CD4-positive, CD25-positive, alpha-beta regulatory T cell (primary cell): Measurements from ENCODE around the gene ABCG8. TPM values are rescaled to one million over a fixed set of nuclear protein-coding genes. Genes with fewer than 3 reads are reported as not detected.

Experiments
- ATAC-seq, 2 donors: fragments of 150-1000 bp; cut with Tn5 transposase; one replicate each; pipeline ENCODE4 v1.10.0; 2021; ENCODE audit warnings: low read depth in 2 of 2, moderate number of reproducible peaks in 2 of 2, moderate library complexity in 1 of 2
- DNase-seq, 3 donors: peaks; one replicate each; pipeline versions ENCODE4 v3.0.0 to v3.0.0-alpha.2; 2012 to 2022; ENCODE audit warnings: mixed read lengths in 1 of 3
- H3K27ac ChIP-seq: one replicate; pipeline ENCODE4 v1.7.0; 2013; ENCODE audit warnings: mild to moderate bottlenecking, low read length; ENCODE audit not compliant: insufficient read depth, poor library complexity, severe bottlenecking
- H3K27me3 ChIP-seq: one replicate; pipeline ENCODE4 v1.7.0; 2013; ENCODE audit warnings: low read length; ENCODE audit not compliant: control insufficient read depth, insufficient read depth
- H3K36me3 ChIP-seq: one replicate; pipeline ENCODE4 v1.7.0; 2013; ENCODE audit warnings: mild to moderate bottlenecking, low read length, moderate library complexity; ENCODE audit not compliant: control insufficient read depth, insufficient read depth
- H3K4me1 ChIP-seq: 2 replicates; pipeline ENCODE4 v1.7.0; 2013; ENCODE audit warnings: mild to moderate bottlenecking, low read length; ENCODE audit not compliant: insufficient read depth, control insufficient read depth, poor library complexity, severe bottlenecking
- H3K4me3 ChIP-seq: one replicate; pipeline ENCODE4 v1.7.0; 2013; ENCODE audit warnings: low read depth, mild to moderate bottlenecking, low read length, moderate library complexity
- H3K9me3 ChIP-seq, 2 experiments: 1 replicate in 1 of 2; 2 replicates in 1 of 2; pipeline ENCODE4 v1.7.0; 2013; ENCODE audit warnings: low read length in 2 of 2, mild to moderate bottlenecking in 1 of 2, moderate library complexity in 1 of 2; ENCODE audit not compliant: control insufficient read depth in 2 of 2
- H3K27ac Mint-ChIP-seq, 3 donors: one replicate each; pipeline ENCODE4 v1.8.0; 2020 to 2022; ENCODE audit warnings: mild to moderate bottlenecking in 3 of 3, mixed read lengths in 3 of 3, moderate library complexity in 2 of 3
- H3K27me3 Mint-ChIP-seq: one replicate; pipeline ENCODE4 v1.8.0; 2022; ENCODE audit warnings: mild to moderate bottlenecking, mixed read lengths
- H3K36me3 Mint-ChIP-seq: one replicate; pipeline ENCODE4 v1.8.0; 2020; ENCODE audit warnings: mixed read lengths
- H3K4me1 Mint-ChIP-seq, 4 donors: one replicate each; pipeline ENCODE4 v1.8.0; 2020 to 2022; ENCODE audit warnings: mixed read lengths in 4 of 4, mild to moderate bottlenecking in 1 of 4
- H3K4me3 Mint-ChIP-seq, 4 donors: one replicate each; pipeline ENCODE4 v1.8.0; 2020 to 2022; ENCODE audit warnings: mild to moderate bottlenecking in 4 of 4, mixed read lengths in 4 of 4, moderate library complexity in 3 of 4
- H3K9me3 Mint-ChIP-seq, 7 donors: one replicate each; pipeline ENCODE4 v1.8.0; 2020 to 2022; ENCODE audit warnings: mixed read lengths in 7 of 7, mild to moderate bottlenecking in 3 of 7, moderate library complexity in 2 of 7
- polyA plus RNA-seq, 4 donors: library from polyadenylated mRNA; unstranded; fragments of 300-500 nt; fragmentation: Illumina TruSeq; gene quantifications; one replicate each; pipeline ENCODE4 v1.2.3, GENCODE V29; 2021
- total RNA-seq: library from RNA; stranded (reverse); gene quantifications from one replicate; pipeline ENCODE4 v1.2.3, GENCODE V29; 2022

Gene ABCG8
- total RNA-seq (not detected), polyA plus RNA-seq (under 1 TPM in 2 of 4 donors, not detected in 2; 0.09 to 0.10 TPM)

- no peak for ATAC-seq
- H3K27ac Mint-ChIP-seq, result no peak within 1 kb of the TSS
- H3K9me3 ChIP-seq, result no peaks in the 10 kb centered on the region
Observed at GRCh38 chr2:43838560-43839267, at the start of gene ABCG8, which contains the start of gene ABCG5. Gene ABCG8 (plus strand): TSS chr2:43838971. CDS start chr2:43839054, 83 bp downstream. Gene ABCG5 (minus strand): TSS chr2:43838839. CDS start chr2:43838679, 160 bp downstream.

GRCh38 chr2:43790147-43790546 lies 48.6 kb upstream of the ABCG8 start:
- H3K27me3 ChIP-seq, result no peaks in the 10 kb centered on the region
- no peaks in the 10 kb centered on the region for H3K4me1 ChIP-seq
- Mint-ChIP-seq H3K36me3 (peaks cover 3% of the 10 kb centered on the region), H3K4me1 (no peaks in the 10 kb centered on the region), H3K9me3 (no peaks in the 10 kb centered on the region), H3K27me3 (peaks cover 5% of the 10 kb centered on the region), H3K4me3 (no peak overlapping the region), H3K27ac (no peak overlapping the region)
- H3K9me3 ChIP-seq, result no peaks in the 10 kb centered on the region
- ATAC-seq (no peak), DNase-seq (no peak)
- no peak overlapping the region for H3K27ac ChIP-seq
- H3K36me3 ChIP-seq, result no peaks in the 10 kb centered on the region
- no peak overlapping the region for H3K4me3 ChIP-seq

More at GRCh38 chr2:43838560-43839267, at the start of gene ABCG8, which contains the start of gene ABCG5:
- Mint-ChIP-seq H3K27me3 (peaks cover 4% of the 10 kb centered on the region), H3K4me1 (no peaks in the 10 kb centered on the region), H3K9me3 (no peaks in the 10 kb centered on the region), H3K36me3 (no peaks in the 10 kb centered on the region), H3K4me3 (no peak within 1 kb of the TSS)
- Histone ChIP-seq H3K27ac (no peak within 1 kb of the TSS), H3K4me3 (no peak within 1 kb of the TSS), H3K36me3 (no peaks in the 10 kb centered on the region), H3K4me1 (no peaks in the 10 kb centered on the region), H3K27me3 (no peaks in the 10 kb centered on the region)
- DNase-seq, result no peak

DNA sequence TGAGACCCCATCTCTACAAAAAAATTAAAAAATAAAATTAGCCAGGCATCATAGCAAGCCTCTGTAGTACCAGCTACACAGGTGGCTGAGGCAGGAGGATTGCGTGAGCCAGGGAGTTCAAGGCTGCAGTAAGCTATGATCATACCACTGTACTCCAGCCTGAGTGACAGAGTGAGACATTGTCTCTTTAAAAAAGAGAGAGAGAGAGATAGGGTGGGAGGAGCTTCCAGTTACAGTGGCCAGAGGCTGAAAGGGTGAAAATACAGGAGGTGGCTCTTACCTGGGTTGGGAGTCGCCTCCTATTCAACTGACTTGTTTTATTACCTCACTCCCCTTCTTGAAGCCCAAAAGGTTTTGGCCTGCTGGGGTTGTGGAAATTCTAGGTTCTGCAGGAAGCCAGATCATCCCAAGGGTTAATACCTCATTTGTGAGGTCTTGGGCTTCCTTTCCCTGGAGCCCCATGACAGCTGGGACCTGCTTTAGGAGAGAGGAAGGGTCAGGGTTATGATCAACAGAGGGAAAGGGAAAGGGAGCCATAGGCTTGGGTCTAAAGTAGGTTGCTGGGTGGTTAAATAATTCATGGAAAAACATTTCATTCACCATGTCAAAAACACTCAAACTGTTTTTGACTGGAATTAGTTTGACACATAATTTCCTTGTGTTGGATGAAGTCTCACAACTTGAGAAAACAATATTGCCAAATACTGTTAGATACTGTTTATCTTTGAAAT lies 47.6 kb upstream of the ABCG8 start:
- ATAC-seq (no peak), DNase-seq (no peak)
- no peak overlapping the region for H3K27ac ChIP-seq
- peaks cover 0 to 2% (median 0%) of the 10 kb centered on the region in 7 donors for H3K9me3 Mint-ChIP-seq
- peaks cover 3% of the 10 kb centered on the region for H3K36me3 Mint-ChIP-seq
- no peak overlapping the region for H3K27ac Mint-ChIP-seq
- H3K4me3 Mint-ChIP-seq, result no peak overlapping the region
- no peak overlapping the region for H3K4me3 ChIP-seq
- no peaks in the 10 kb centered on the region for H3K4me1 Mint-ChIP-seq
- H3K4me1 ChIP-seq, result no peaks in the 10 kb centered on the region
- H3K9me3 ChIP-seq, result no peaks in the 10 kb centered on the region
- H3K27me3 ChIP-seq, result no peaks in the 10 kb centered on the region
- H3K36me3 ChIP-seq, result no peaks in the 10 kb centered on the region
- H3K27me3 Mint-ChIP-seq, result peaks cover 5% of the 10 kb centered on the region

GRCh38 chr2:43792653-43793052 lies 46.1 kb upstream of the ABCG8 start:
- Mint-ChIP-seq H3K27ac (no peak overlapping the region), H3K9me3 (peaks cover 0 to 2% (median 0%) of the 10 kb centered on the region in 7 donors), H3K27me3 (peaks cover 5% of the 10 kb centered on the region), H3K4me3 (no peak overlapping the region), H3K36me3 (peaks cover 3% of the 10 kb centered on the region), H3K4me1 (no peaks in the 10 kb centered on the region)
- ATAC-seq (no peak), DNase-seq (no peak)
- no peaks in the 10 kb centered on the region for H3K4me1 ChIP-seq
- H3K9me3 ChIP-seq, result no peaks in the 10 kb centered on the region
- no peaks in the 10 kb centered on the region for H3K27me3 ChIP-seq
- no peak overlapping the region for H3K4me3 ChIP-seq
- no peaks in the 10 kb centered on the region for H3K36me3 ChIP-seq
- H3K27ac ChIP-seq, result no peak overlapping the region

DNA sequence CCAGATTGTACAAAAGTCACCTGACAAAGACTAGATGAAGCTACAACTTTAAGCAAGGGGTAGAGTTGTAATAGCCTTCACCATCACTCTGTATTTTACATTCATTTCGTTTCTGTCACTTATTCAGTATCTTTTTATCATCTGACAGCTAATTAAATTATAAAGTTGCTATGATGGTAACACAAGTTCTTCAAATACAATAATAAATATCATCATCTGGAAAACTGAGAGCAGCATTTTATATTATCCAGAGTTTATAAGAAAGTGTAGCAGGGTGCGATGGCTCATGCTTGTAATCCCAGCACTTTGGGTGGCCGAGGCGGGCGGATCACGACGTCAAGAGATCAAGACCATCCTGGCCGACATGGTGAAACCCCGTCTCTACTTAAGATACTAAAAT lies 43.8 kb upstream of the ABCG8 start:
- H3K36me3 Mint-ChIP-seq, result no peaks in the 10 kb centered on the region
- ATAC-seq (no peak), DNase-seq (no peak)
- H3K27me3 ChIP-seq, result no peaks in the 10 kb centered on the region
- H3K4me3 ChIP-seq, result no peak overlapping the region
- H3K9me3 ChIP-seq, result no peaks in the 10 kb centered on the region
- H3K36me3 ChIP-seq, result no peaks in the 10 kb centered on the region
- no peak overlapping the region for H3K27ac Mint-ChIP-seq
- H3K27me3 Mint-ChIP-seq, result peaks cover 5% of the 10 kb centered on the region
- no peak overlapping the region for H3K4me3 Mint-ChIP-seq
- no peaks in the 10 kb centered on the region for H3K4me1 ChIP-seq
- no peaks in the 10 kb centered on the region for H3K4me1 Mint-ChIP-seq
- no peak overlapping the region for H3K27ac ChIP-seq
- peaks cover 0 to 2% (median 0%) of the 10 kb centered on the region in 7 donors for H3K9me3 Mint-ChIP-seq

- Mint-ChIP-seq H3K9me3 (peaks cover 0 to 2% (median 0%) of the 10 kb centered on the region in 7 donors), H3K36me3 (no peaks in the 10 kb centered on the region), H3K4me3 (no peak overlapping the region), H3K4me1 (no peaks in the 10 kb centered on the region), H3K27ac (no peak overlapping the region), H3K27me3 (peaks cover 5% of the 10 kb centered on the region)
- DNase-seq, result no peak
- no peak for ATAC-seq
- Histone ChIP-seq H3K36me3 (no peaks in the 10 kb centered on the region), H3K4me1 (no peaks in the 10 kb centered on the region), H3K27me3 (no peaks in the 10 kb centered on the region), H3K4me3 (no peak overlapping the region), H3K27ac (no peak overlapping the region), H3K9me3 (no peaks in the 10 kb centered on the region)
Observed at GRCh38 chr2:43796206-43796605, 42.6 kb upstream of the ABCG8 start.

GRCh38 chr2:43798300-43798699 lies 40.5 kb upstream of the ABCG8 start:
- Mint-ChIP-seq H3K9me3 (peaks cover 0 to 2% (median 0%) of the 10 kb centered on the region in 7 donors), H3K4me1 (no peaks in the 10 kb centered on the region)

More at GRCh38 chr2:43798300-43798699, 40.5 kb upstream of the ABCG8 start:
- no peak for DNase-seq
- Histone ChIP-seq H3K4me1 (no peaks in the 10 kb centered on the region), H3K27ac (no peak overlapping the region), H3K9me3 (no peaks in the 10 kb centered on the region), H3K27me3 (no peaks in the 10 kb centered on the region), H3K4me3 (no peak overlapping the region), H3K36me3 (no peaks in the 10 kb centered on the region)
- H3K27ac Mint-ChIP-seq, result no peak overlapping the region
- no peak overlapping the region for H3K4me3 Mint-ChIP-seq
- ATAC-seq, result no peak
- H3K36me3 Mint-ChIP-seq, result peaks cover 5% of the 10 kb centered on the region
- peaks cover 5% of the 10 kb centered on the region for H3K27me3 Mint-ChIP-seq
